Neural cell (in vitro differentiated cells): ENCODE measurements around the gene SEMA7A. TPM values are rescaled to one million over a fixed set of nuclear protein-coding genes. Genes with fewer than 3 reads are reported as not detected.

ENCODE experiments used
- H2AFZ ChIP-seq: fragments of 200-600, 300-800 bp; sonication (generic), shearing (Covaris generic); 2 replicates; pipeline ENCODE4 v1.6.0; 2014; ENCODE audit warnings: low read depth, mild to moderate bottlenecking, antibody characterized with exemption, low read length, moderate library complexity
- H3F3A ChIP-seq: fragments of 200-600 bp; shearing (Covaris generic); 2 replicates; pipeline ENCODE4 v1.6.1; 2016; ENCODE audit warnings: mild to moderate bottlenecking, moderate library complexity, mixed read lengths, antibody characterized with exemption, low read length; ENCODE audit not compliant: insufficient read depth, poor library complexity, severe bottlenecking
- H3K27ac ChIP-seq: fragments of 200-600, 300-800 bp; sonication (generic), shearing (Covaris generic); 2 replicates; pipeline ENCODE4 v1.5.1; 2014; ENCODE audit warnings: mild to moderate bottlenecking, low read length, moderate library complexity
- H3K27me3 ChIP-seq: fragments of 300-800, 200-600 bp; sonication (generic), shearing (Covaris generic); 2 replicates; pipeline ENCODE4 v1.6.0; 2014; ENCODE audit warnings: mild to moderate bottlenecking, low read depth, low read length, moderate library complexity; ENCODE audit not compliant: insufficient read depth
- H3K36me3 ChIP-seq: fragments of 300-800, 200-600 bp; sonication (generic), shearing (Covaris generic); 2 replicates; pipeline ENCODE4 v1.5.1; 2014; ENCODE audit warnings: mild to moderate bottlenecking, antibody characterized with exemption, low read length, moderate library complexity; ENCODE audit not compliant: insufficient read depth
- H3K4me2 ChIP-seq: fragments of 300-800, 200-600 bp; sonication (generic), shearing (Covaris generic); 2 replicates; pipeline ENCODE4 v1.6.0; 2014; ENCODE audit warnings: mild to moderate bottlenecking, low read length
- H3K4me3 ChIP-seq: fragments of 300-800, 200-600 bp; sonication (generic), shearing (Covaris generic); 2 replicates; pipeline ENCODE4 v1.5.1; 2014; ENCODE audit warnings: mild to moderate bottlenecking, low read length, moderate library complexity
- H3K79me2 ChIP-seq: fragments of 200-600 bp; shearing (Covaris generic); replicated peaks from 2 replicates; pipeline ENCODE4 v1.6.0; 2014; ENCODE audit warnings: mild to moderate bottlenecking, low read length, moderate library complexity; ENCODE audit not compliant: insufficient read depth
- H3K9ac ChIP-seq: fragments of 300-800, 200-600 bp; sonication (generic), shearing (Covaris generic); 2 replicates; pipeline ENCODE4 v1.6.1; 2016; ENCODE audit warnings: mild to moderate bottlenecking, low read length, mixed read lengths
- H3K9me2 ChIP-seq: fragments of 200-600 bp; shearing (Covaris generic); 2 replicates; pipeline ENCODE4 v1.6.1; 2016; ENCODE audit warnings: mild to moderate bottlenecking, low read length, mixed read lengths; ENCODE audit not compliant: insufficient read depth
- H3K9me3 ChIP-seq: fragments of 200-600, 300-800 bp; sonication (generic), shearing (Covaris generic); 2 replicates; pipeline ENCODE4 v1.6.1; 2016; ENCODE audit warnings: mild to moderate bottlenecking, mixed run types, low read length, moderate library complexity, mixed read lengths
- H4K20me1 ChIP-seq: fragments of 200-600 bp; shearing (Covaris generic); 2 replicates; pipeline ENCODE4 v1.6.1; 2016; ENCODE audit warnings: mild to moderate bottlenecking, mixed run types; ENCODE audit not compliant: insufficient read depth
- EP300 ChIP-seq: fragments of 450-650 bp; conservative IDR thresholded peaks from 2 replicates; pipeline ENCODE4 v1.6.1; 2014; ENCODE audit warnings: antibody characterized with exemption, mild to moderate bottlenecking, moderate library complexity; ENCODE audit not compliant: poor library complexity, severe bottlenecking
- EZH2 ChIP-seq: fragments of 200-600, 300-800 bp; shearing (Covaris generic), sonication (generic); IDR thresholded peaks from 2 replicates; pipeline ENCODE4 v1.6.1; 2014; ENCODE audit warnings: antibody characterized with exemption, low read length, borderline replicate concordance, mild to moderate bottlenecking; ENCODE audit not compliant: insufficient read depth, poor library complexity, severe bottlenecking
- MXI1 ChIP-seq: fragments of 450-650 bp; conservative IDR thresholded peaks from 2 replicates; pipeline ENCODE4 v1.6.1; 2014; ENCODE audit warnings: antibody characterized with exemption, mild to moderate bottlenecking; ENCODE audit not compliant: poor library complexity, severe bottlenecking
- POLR2AphosphoS5 ChIP-seq: IDR thresholded peaks from 2 replicates; pipeline ENCODE4 v1.6.1; 2012
- RAD21 ChIP-seq: fragments of 450-650 bp; conservative IDR thresholded peaks from 2 replicates; pipeline ENCODE4 v1.6.1; 2014; ENCODE audit warnings: antibody characterized with exemption, mild to moderate bottlenecking, moderate library complexity
- SMC3 ChIP-seq: fragments of 450-650 bp; conservative IDR thresholded peaks from 2 replicates; pipeline ENCODE4 v1.6.1; 2014; ENCODE audit warnings: antibody characterized with exemption, mild to moderate bottlenecking, moderate library complexity; ENCODE audit not compliant: poor library complexity
- TAF1 ChIP-seq: IDR thresholded peaks from 2 replicates; pipeline ENCODE4 v1.6.1; 2012; ENCODE audit warnings: low read depth
- polyA plus RNA-seq: library from polyadenylated mRNA; depleted of rRNA; stranded (reverse); fragments of >200 nt; gene quantifications from 2 replicates; pipeline ENCODE4 v1.2.3, GENCODE V29; 2014
- TF ChIP-seq, protein P1 (sequence below): IDR thresholded peaks from 2 replicates; pipeline ENCODE4 v1.6.1; 2012; ENCODE audit warnings: borderline replicate concordance
- TF ChIP-seq, protein P2 (sequence below): fragments of 450-650 bp; IDR thresholded peaks from 2 replicates; pipeline ENCODE4 v1.5.1; 2014; ENCODE audit warnings: antibody characterized with exemption, mild to moderate bottlenecking, moderate library complexity; ENCODE audit not compliant: poor library complexity, severe bottlenecking

Gene SEMA7A
- polyA plus RNA-seq, 1 donor from 2014 or later, result 28.8 TPM

DNA sequence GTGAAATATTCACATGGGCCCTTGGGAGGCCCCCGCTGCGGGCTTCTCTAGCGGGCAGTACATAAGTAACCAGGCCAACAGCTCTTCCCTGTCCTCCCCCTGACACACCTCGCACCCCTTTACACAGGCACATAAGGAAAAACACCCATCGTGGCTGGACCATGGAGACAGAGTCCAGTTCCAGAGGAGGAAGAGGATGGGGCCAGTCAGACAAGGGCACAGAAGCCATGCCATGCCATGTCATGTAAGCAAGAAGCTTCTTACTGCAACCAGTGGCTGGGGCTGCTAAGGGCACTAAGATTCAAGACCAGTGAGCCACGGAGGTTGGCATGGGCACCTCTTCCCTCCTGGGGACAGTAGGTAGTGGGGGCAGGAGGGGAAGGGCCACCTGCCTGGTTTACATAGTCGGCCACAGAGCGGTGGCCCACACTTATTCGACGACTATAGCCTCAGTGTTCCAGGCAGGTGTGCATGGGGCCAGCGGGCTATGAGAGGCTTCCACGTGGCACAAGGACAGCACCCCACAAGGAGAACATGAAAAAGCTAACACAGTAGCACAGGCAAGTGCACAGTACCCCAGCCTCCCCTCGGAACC lies 60.6 kb downstream of the SEMA7A start:
- Histone ChIP-seq H3K79me2 (no peaks in the 10 kb centered on the region), H3K27me3 (no peaks in the 10 kb centered on the region), H3K4me3 (peak overlapping the region; percentile 92), H2AFZ (peak overlapping the region; percentile 27), H3K27ac (no peak overlapping the region), H3K4me2 (peak overlapping the region; percentile 91), H3K36me3 (no peaks in the 10 kb centered on the region), H3K9me2 (no peaks in the 10 kb centered on the region), H3K9ac (peak overlapping the region; percentile 73), H3K9me3 (no peaks in the 10 kb centered on the region), H4K20me1 (no peaks in the 10 kb centered on the region), H3F3A (no peaks in the 10 kb centered on the region)
- TF ChIP-seq EP300 (no peak), EZH2 (no peak), MXI1 (no peak), RAD21 (no peak), POLR2AphosphoS5 (no peak), SMC3 (no peak), TAF1 (no peak)
- TF ChIP-seq, protein P1, sequence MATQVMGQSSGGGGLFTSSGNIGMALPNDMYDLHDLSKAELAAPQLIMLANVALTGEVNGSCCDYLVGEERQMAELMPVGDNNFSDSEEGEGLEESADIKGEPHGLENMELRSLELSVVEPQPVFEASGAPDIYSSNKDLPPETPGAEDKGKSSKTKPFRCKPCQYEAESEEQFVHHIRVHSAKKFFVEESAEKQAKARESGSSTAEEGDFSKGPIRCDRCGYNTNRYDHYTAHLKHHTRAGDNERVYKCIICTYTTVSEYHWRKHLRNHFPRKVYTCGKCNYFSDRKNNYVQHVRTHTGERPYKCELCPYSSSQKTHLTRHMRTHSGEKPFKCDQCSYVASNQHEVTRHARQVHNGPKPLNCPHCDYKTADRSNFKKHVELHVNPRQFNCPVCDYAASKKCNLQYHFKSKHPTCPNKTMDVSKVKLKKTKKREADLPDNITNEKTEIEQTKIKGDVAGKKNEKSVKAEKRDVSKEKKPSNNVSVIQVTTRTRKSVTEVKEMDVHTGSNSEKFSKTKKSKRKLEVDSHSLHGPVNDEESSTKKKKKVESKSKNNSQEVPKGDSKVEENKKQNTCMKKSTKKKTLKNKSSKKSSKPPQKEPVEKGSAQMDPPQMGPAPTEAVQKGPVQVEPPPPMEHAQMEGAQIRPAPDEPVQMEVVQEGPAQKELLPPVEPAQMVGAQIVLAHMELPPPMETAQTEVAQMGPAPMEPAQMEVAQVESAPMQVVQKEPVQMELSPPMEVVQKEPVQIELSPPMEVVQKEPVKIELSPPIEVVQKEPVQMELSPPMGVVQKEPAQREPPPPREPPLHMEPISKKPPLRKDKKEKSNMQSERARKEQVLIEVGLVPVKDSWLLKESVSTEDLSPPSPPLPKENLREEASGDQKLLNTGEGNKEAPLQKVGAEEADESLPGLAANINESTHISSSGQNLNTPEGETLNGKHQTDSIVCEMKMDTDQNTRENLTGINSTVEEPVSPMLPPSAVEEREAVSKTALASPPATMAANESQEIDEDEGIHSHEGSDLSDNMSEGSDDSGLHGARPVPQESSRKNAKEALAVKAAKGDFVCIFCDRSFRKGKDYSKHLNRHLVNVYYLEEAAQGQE, result no peak
- TF ChIP-seq, protein P2, sequence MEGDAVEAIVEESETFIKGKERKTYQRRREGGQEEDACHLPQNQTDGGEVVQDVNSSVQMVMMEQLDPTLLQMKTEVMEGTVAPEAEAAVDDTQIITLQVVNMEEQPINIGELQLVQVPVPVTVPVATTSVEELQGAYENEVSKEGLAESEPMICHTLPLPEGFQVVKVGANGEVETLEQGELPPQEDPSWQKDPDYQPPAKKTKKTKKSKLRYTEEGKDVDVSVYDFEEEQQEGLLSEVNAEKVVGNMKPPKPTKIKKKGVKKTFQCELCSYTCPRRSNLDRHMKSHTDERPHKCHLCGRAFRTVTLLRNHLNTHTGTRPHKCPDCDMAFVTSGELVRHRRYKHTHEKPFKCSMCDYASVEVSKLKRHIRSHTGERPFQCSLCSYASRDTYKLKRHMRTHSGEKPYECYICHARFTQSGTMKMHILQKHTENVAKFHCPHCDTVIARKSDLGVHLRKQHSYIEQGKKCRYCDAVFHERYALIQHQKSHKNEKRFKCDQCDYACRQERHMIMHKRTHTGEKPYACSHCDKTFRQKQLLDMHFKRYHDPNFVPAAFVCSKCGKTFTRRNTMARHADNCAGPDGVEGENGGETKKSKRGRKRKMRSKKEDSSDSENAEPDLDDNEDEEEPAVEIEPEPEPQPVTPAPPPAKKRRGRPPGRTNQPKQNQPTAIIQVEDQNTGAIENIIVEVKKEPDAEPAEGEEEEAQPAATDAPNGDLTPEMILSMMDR, result no peak

DNA sequence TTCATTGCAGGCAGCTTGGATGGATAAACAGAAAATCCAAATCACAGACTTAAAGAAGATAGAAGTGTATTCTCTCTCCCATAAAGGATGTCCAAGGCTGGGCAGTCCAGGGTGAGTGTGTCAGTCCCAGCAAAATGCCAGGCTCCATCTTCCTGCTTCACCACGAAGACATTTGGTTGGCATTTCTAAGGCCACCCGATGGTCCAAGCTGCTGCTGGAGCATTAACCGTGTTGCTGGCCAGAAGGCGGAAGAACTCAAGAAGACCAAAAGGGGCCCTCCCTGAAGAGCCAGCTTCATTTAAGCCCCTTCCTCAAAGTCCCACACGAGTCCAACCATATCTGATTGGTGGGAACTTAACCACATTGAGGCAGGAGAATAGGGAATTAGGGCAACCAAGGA lies 63.3 kb downstream of the SEMA7A start:
- Histone ChIP-seq H3K79me2 (no peaks in the 10 kb centered on the region), H3K36me3 (no peaks in the 10 kb centered on the region), H3K9ac (no peak overlapping the region), H2AFZ (no peak overlapping the region), H3K9me2 (no peaks in the 10 kb centered on the region), H3F3A (no peaks in the 10 kb centered on the region), H3K4me2 (no peak overlapping the region), H3K27me3 (peaks cover 10% of the 10 kb centered on the region), H3K4me3 (no peak overlapping the region), H4K20me1 (no peaks in the 10 kb centered on the region), H3K27ac (no peak overlapping the region), H3K9me3 (no peaks in the 10 kb centered on the region)
- TF ChIP-seq, protein P2, result no peak
- TF ChIP-seq RAD21 (no peak), POLR2AphosphoS5 (no peak), MXI1 (no peak), TAF1 (no peak), EP300 (no peak), SMC3 (no peak), EZH2 (no peak)
- TF ChIP-seq, protein P1, result no peak
